Activated CD4-positive, alpha-beta T cell treated with anti-CD3 and anti-CD28 coated beads, Interleukin-2, amount 10 ng/mL, durations not matched to agents 24 days and 14 days (primary cell): ENCODE results near the gene CFI. TPM values are rescaled to one million over a fixed set of nuclear protein-coding genes. Genes with fewer than 3 reads are reported as not detected.

Experiments used
- DNase-seq: peaks from one replicate; pipeline ENCODE4 v3.0.0; 2022
- H3K27ac Mint-ChIP-seq: one replicate; pipeline ENCODE4 v1.8.0; 2022; ENCODE audit warnings: mild to moderate bottlenecking, mixed read lengths
- H3K27me3 Mint-ChIP-seq: one replicate; pipeline ENCODE4 v1.8.0; 2022; ENCODE audit warnings: mixed read lengths
- H3K36me3 Mint-ChIP-seq: one replicate; pipeline ENCODE4 v1.8.0; 2022; ENCODE audit warnings: low read depth, mild to moderate bottlenecking, mixed read lengths
- H3K4me1 Mint-ChIP-seq: one replicate; pipeline ENCODE4 v1.8.0; 2021; ENCODE audit warnings: mixed read lengths
- H3K4me3 Mint-ChIP-seq: one replicate; pipeline ENCODE4 v1.8.0; 2022; ENCODE audit warnings: mild to moderate bottlenecking, moderate library complexity, mixed read lengths
- H3K9me3 Mint-ChIP-seq: one replicate; pipeline ENCODE4 v1.8.0; 2021; ENCODE audit warnings: mixed read lengths
- intact Hi-C: fragments of 100-400 bp; cut with micrococcal nuclease; formaldehyde crosslinking; loops from one replicate; pipeline ENCODE4 v1.15.1; 2023
- total RNA-seq: library from RNA; stranded (reverse); gene quantifications from 2 replicates; pipeline ENCODE4 v1.2.3, GENCODE V29; 2022

The CFI gene
- total RNA-seq: not detected in 2 replicates

GRCh38 chr4:109801895-109802319, at the start of gene CFI:
TSS of gene CFI (minus strand) at chr4:109801999. CDS start at chr4:109801971, 28 bp downstream.
- H3K9me3 Mint-ChIP-seq: peaks cover 4% of the 10 kb centered on the region
- intact Hi-C loops: no loop called here
- H3K4me1 Mint-ChIP-seq: no peaks in the 10 kb centered on the region
- peaks cover 14% of the 10 kb centered on the region for H3K27me3 Mint-ChIP-seq
- DNase-seq: no peak
- no peaks in the 10 kb centered on the region for H3K36me3 Mint-ChIP-seq
- H3K4me3 Mint-ChIP-seq: no peak within 1 kb of the TSS
- H3K27ac Mint-ChIP-seq: no peak within 1 kb of the TSS

- intact Hi-C loops: no loop called here
These were observed 48.8 kb upstream of the CFI start for GRCh38 chr4:109850601-109851000.

GRCh38 chr4:109848501-109848900, 46.7 kb upstream of the CFI start:
- H3K27me3 Mint-ChIP-seq: peaks cover 9% of the 10 kb centered on the region
- H3K9me3 Mint-ChIP-seq: peaks cover 3% of the 10 kb centered on the region
- H3K4me1 Mint-ChIP-seq: no peaks in the 10 kb centered on the region
- no peaks in the 10 kb centered on the region for H3K36me3 Mint-ChIP-seq
- no peak overlapping the region for H3K4me3 Mint-ChIP-seq
- intact Hi-C loops: no loop called here
- no peak overlapping the region for H3K27ac Mint-ChIP-seq
- no peak for DNase-seq

More at GRCh38 chr4:109850601-109851000, 48.8 kb upstream of the CFI start:
- H3K36me3 Mint-ChIP-seq: no peaks in the 10 kb centered on the region
- H3K27ac Mint-ChIP-seq: no peak overlapping the region
- DNase-seq: no peak
- H3K27me3 Mint-ChIP-seq: peaks cover 9% of the 10 kb centered on the region
- peaks cover 3% of the 10 kb centered on the region for H3K9me3 Mint-ChIP-seq
- H3K4me3 Mint-ChIP-seq: no peak overlapping the region
- H3K4me1 Mint-ChIP-seq: no peaks in the 10 kb centered on the region

GRCh38 chr4:109847896-109848442, 46.2 kb upstream of the CFI start, which contains the start of gene LRIT3:
TSS of gene LRIT3 (plus strand) at chr4:109848107. CDS start at chr4:109848202, 95 bp downstream.
- intact Hi-C loops: no loop called here

GRCh38 chr4:109846395-109847098, 44.7 kb upstream of the CFI start:
- Mint-ChIP-seq H3K4me1 (no peaks in the 10 kb centered on the region), H3K27ac (no peak overlapping the region), H3K4me3 (no peak overlapping the region), H3K36me3 (no peaks in the 10 kb centered on the region), H3K9me3 (no peaks in the 10 kb centered on the region), H3K27me3 (peaks cover 9% of the 10 kb centered on the region)
- intact Hi-C loops: no loop called here
- no peak for DNase-seq

More at GRCh38 chr4:109847896-109848442, 46.2 kb upstream of the CFI start, which contains the start of gene LRIT3:
- DNase-seq: no peak
- Mint-ChIP-seq H3K36me3 (no peaks in the 10 kb centered on the region), H3K27me3 (peaks cover 9% of the 10 kb centered on the region), H3K9me3 (peaks cover 3% of the 10 kb centered on the region), H3K4me1 (no peaks in the 10 kb centered on the region), H3K27ac (no peak within 1 kb of the TSS), H3K4me3 (no peak within 1 kb of the TSS)

GRCh38 chr4:109836985-109837384, 35.2 kb upstream of the CFI start:
- Mint-ChIP-seq H3K27ac (no peak overlapping the region), H3K36me3 (no peaks in the 10 kb centered on the region), H3K4me1 (no peaks in the 10 kb centered on the region), H3K27me3 (no peaks in the 10 kb centered on the region), H3K4me3 (no peak overlapping the region), H3K9me3 (no peaks in the 10 kb centered on the region)
- DNase-seq: no peak
- intact Hi-C loops: no loop called here

- H3K4me1 Mint-ChIP-seq: no peaks in the 10 kb centered on the region
- no peaks in the 10 kb centered on the region for H3K9me3 Mint-ChIP-seq
- no peak for DNase-seq
- H3K27me3 Mint-ChIP-seq: no peaks in the 10 kb centered on the region
- no peak overlapping the region for H3K4me3 Mint-ChIP-seq
- intact Hi-C loops: no loop called here
- no peak overlapping the region for H3K27ac Mint-ChIP-seq
- H3K36me3 Mint-ChIP-seq: no peaks in the 10 kb centered on the region
These were observed 32.0 kb upstream of the CFI start for GRCh38 chr4:109833756-109834155.

GRCh38 chr4:109827672-109828071, 25.9 kb upstream of the CFI start, which contains the start of gene RRH:
TSS of gene RRH (plus strand) at chr4:109827972. CDS start at chr4:109828028, 56 bp downstream.
- intact Hi-C loops: no loop called here
- Mint-ChIP-seq H3K9me3 (no peaks in the 10 kb centered on the region), H3K27ac (no peak within 1 kb of the TSS), H3K4me1 (peaks cover 3% of the 10 kb centered on the region), H3K27me3 (no peaks in the 10 kb centered on the region), H3K4me3 (no peak within 1 kb of the TSS), H3K36me3 (peaks cover 13% of the 10 kb centered on the region)
- DNase-seq: no peak

GRCh38 chr4:109826719-109827118, 24.9 kb upstream of the CFI start:
- DNase-seq: no peak
- no peaks in the 10 kb centered on the region for H3K9me3 Mint-ChIP-seq
- intact Hi-C loops: loop anchor here (1.0 kb wide), 1 partner anchor 404 kb away; no protein-coding TSS in a partner anchor
- H3K4me1 Mint-ChIP-seq: peaks cover 4% of the 10 kb centered on the region
- H3K27ac Mint-ChIP-seq: no peak overlapping the region
- no peaks in the 10 kb centered on the region for H3K27me3 Mint-ChIP-seq
- no peak overlapping the region for H3K4me3 Mint-ChIP-seq
- peaks cover 18% of the 10 kb centered on the region for H3K36me3 Mint-ChIP-seq

GRCh38 chr4:109821185-109821584, 19.4 kb upstream of the CFI start:
- H3K9me3 Mint-ChIP-seq: no peaks in the 10 kb centered on the region
- no peak for DNase-seq
- H3K36me3 Mint-ChIP-seq: peaks cover 61% of the 10 kb centered on the region
- H3K4me1 Mint-ChIP-seq: peaks cover 38% of the 10 kb centered on the region
- no peaks in the 10 kb centered on the region for H3K27me3 Mint-ChIP-seq
- H3K4me3 Mint-ChIP-seq: no peak overlapping the region
- intact Hi-C loops: no loop called here
- peak overlapping the region; percentile 18 for H3K27ac Mint-ChIP-seq

GRCh38 chr4:109820563-109820962, 18.8 kb upstream of the CFI start:
- H3K4me3 Mint-ChIP-seq: no peak overlapping the region
- peaks cover 38% of the 10 kb centered on the region for H3K4me1 Mint-ChIP-seq
- H3K27me3 Mint-ChIP-seq: no peaks in the 10 kb centered on the region
- intact Hi-C loops: no loop called here
- H3K36me3 Mint-ChIP-seq: peaks cover 66% of the 10 kb centered on the region
- no peaks in the 10 kb centered on the region for H3K9me3 Mint-ChIP-seq
- peak overlapping the region; percentile 49 for H3K27ac Mint-ChIP-seq
- no peak for DNase-seq

GRCh38 chr4:109818268-109818667, 16.5 kb upstream of the CFI start:
- H3K9me3 Mint-ChIP-seq: no peaks in the 10 kb centered on the region
- H3K27me3 Mint-ChIP-seq: no peaks in the 10 kb centered on the region
- H3K27ac Mint-ChIP-seq: no peak overlapping the region
- peaks cover 42% of the 10 kb centered on the region for H3K4me1 Mint-ChIP-seq
- intact Hi-C loops: loop anchor here (5.0 to 10.0 kb wide), 5 partner anchors 56 to 1831 kb away; partner anchors contain the start of genes HADH, OSTC and RPL34
- peaks cover 58% of the 10 kb centered on the region for H3K36me3 Mint-ChIP-seq
- H3K4me3 Mint-ChIP-seq: no peak overlapping the region
- no peak for DNase-seq

GRCh38 chr4:109816894-109817293, 15.1 kb upstream of the CFI start:
- intact Hi-C loops: loop anchor here (5.0 to 10.0 kb wide), 5 partner anchors 55 to 1830 kb away; partner anchors contain the start of genes HADH, OSTC and RPL34
- Mint-ChIP-seq H3K27ac (peak overlapping the region; percentile 98), H3K27me3 (no peaks in the 10 kb centered on the region), H3K36me3 (peaks cover 50% of the 10 kb centered on the region), H3K4me3 (peak overlapping the region; percentile 95), H3K9me3 (no peaks in the 10 kb centered on the region), H3K4me1 (peaks cover 38% of the 10 kb centered on the region)
- DNase-seq: no peak

GRCh38 chr4:109816082-109816442, 14.3 kb upstream of the CFI start:
- H3K27ac Mint-ChIP-seq: peak overlapping the region; percentile 98
- no peaks in the 10 kb centered on the region for H3K9me3 Mint-ChIP-seq
- intact Hi-C loops: loop anchor here (5.0 to 10.0 kb wide), 5 partner anchors 54 to 1829 kb away; partner anchors contain the start of genes HADH, OSTC and RPL34
- peak; percentile 88 for DNase-seq
- H3K27me3 Mint-ChIP-seq: no peaks in the 10 kb centered on the region
- peak overlapping the region; percentile 95 for H3K4me3 Mint-ChIP-seq
- peaks cover 43% of the 10 kb centered on the region for H3K36me3 Mint-ChIP-seq
- peaks cover 41% of the 10 kb centered on the region for H3K4me1 Mint-ChIP-seq
